GM15510 (cell line): ENCODE data around the gene LDHAL6B.

Experiments used
- POLR2A ChIP-seq: IDR thresholded peaks from 3 replicates; pipeline ENCODE4 v1.6.1; 2011; ENCODE audit warnings: borderline replicate concordance; ENCODE audit not compliant: insufficient read length; ENCODE audit errors: extremely low read depth

Gene LDHAL6B

GRCh38 chr15:59206623-59207183 lies at the start of gene LDHAL6B:
Gene LDHAL6B (plus strand): TSS chr15:59206843. CDS start chr15:59206941, 98 bp downstream.
- TF ChIP-seq POLR2A: no peak

GRCh38 chr15:59157396-59157795 lies 49.2 kb upstream of the LDHAL6B start:
- TF ChIP-seq POLR2A: no peak

GRCh38 chr15:59157840-59158700 lies 48.6 kb upstream of the LDHAL6B start:
- no peak for TF ChIP-seq POLR2A

GRCh38 chr15:59158701-59159034 lies 48.0 kb upstream of the LDHAL6B start:
- TF ChIP-seq POLR2A: no peak

- no peak for TF ChIP-seq POLR2A
Measured at GRCh38 chr15:59159210-59159609, 47.4 kb upstream of the LDHAL6B start.

- no peak for TF ChIP-seq POLR2A
Measured at GRCh38 chr15:59160880-59161593, 45.6 kb upstream of the LDHAL6B start.

GRCh38 chr15:59165726-59166125 lies 40.9 kb upstream of the LDHAL6B start:
- no peak for TF ChIP-seq POLR2A

- TF ChIP-seq POLR2A: no peak
Measured at GRCh38 chr15:59166166-59166565, 40.5 kb upstream of the LDHAL6B start.

- no peak for TF ChIP-seq POLR2A
Measured at GRCh38 chr15:59166601-59167265, 39.9 kb upstream of the LDHAL6B start.

- no peak for TF ChIP-seq POLR2A
Measured at GRCh38 chr15:59168536-59168935, 38.1 kb upstream of the LDHAL6B start.

GRCh38 chr15:59169251-59169708 lies 37.4 kb upstream of the LDHAL6B start:
- TF ChIP-seq POLR2A: no peak

GRCh38 chr15:59170295-59171066 lies 36.2 kb upstream of the LDHAL6B start:
- TF ChIP-seq POLR2A: no peak

- no peak for TF ChIP-seq POLR2A
Measured at GRCh38 chr15:59171067-59171397, 35.6 kb upstream of the LDHAL6B start.

- TF ChIP-seq POLR2A: no peak
Measured at GRCh38 chr15:59172289-59172901, 34.2 kb upstream of the LDHAL6B start.

- TF ChIP-seq POLR2A: no peak
Measured at GRCh38 chr15:59173194-59173593, 33.4 kb upstream of the LDHAL6B start.
